Ishikawa (cell line): ENCODE measurements around the gene ASPN.
A peak's percentile ranks its signal among the peaks of the same experiment; 100 is the strongest.

ENCODE experiments used
- CEBPB ChIP-seq: IDR thresholded peaks from 2 replicates; pipeline ENCODE4 v1.6.1; 2012
- CREB1 ChIP-seq: IDR thresholded peaks from 2 replicates; pipeline ENCODE4 v1.6.1; 2012; ENCODE audit warnings: low read depth
- EGR1 ChIP-seq: IDR thresholded peaks from 2 replicates; pipeline ENCODE4 v1.6.1; 2012
- EP300 ChIP-seq: IDR thresholded peaks from 2 replicates; pipeline ENCODE4 v1.6.1; 2012; ENCODE audit warnings: borderline replicate concordance
- FOXM1 ChIP-seq: IDR thresholded peaks from 2 replicates; pipeline ENCODE4 v1.6.1; 2012; ENCODE audit warnings: low read depth, borderline replicate concordance
- MAX ChIP-seq: IDR thresholded peaks from 2 replicates; pipeline ENCODE4 v1.6.1; 2012
- NFIC ChIP-seq: IDR thresholded peaks from 2 replicates; pipeline ENCODE4 v1.6.1; 2012
- RAD21 ChIP-seq: IDR thresholded peaks from 2 replicates; pipeline ENCODE4 v1.6.1; 2012; ENCODE audit warnings: low read depth
- REST ChIP-seq: IDR thresholded peaks from 2 replicates; pipeline ENCODE4 v1.6.1; 2012; ENCODE audit warnings: low read depth, mild to moderate bottlenecking
- TAF1 ChIP-seq: IDR thresholded peaks from 2 replicates; pipeline ENCODE4 v1.6.1; 2012; ENCODE audit warnings: low read depth, mild to moderate bottlenecking
- TCF12 ChIP-seq: IDR thresholded peaks from 2 replicates; pipeline ENCODE4 v1.6.1; 2012; ENCODE audit warnings: low read depth
- TEAD4 ChIP-seq: IDR thresholded peaks from 2 replicates; pipeline ENCODE4 v1.6.1; 2012
- USF1 ChIP-seq: IDR thresholded peaks from 2 replicates; pipeline ENCODE4 v1.6.1; 2012
- YY1 ChIP-seq: IDR thresholded peaks from 2 replicates; pipeline ENCODE4 v1.6.1; 2012; ENCODE audit warnings: low read depth
- ZBTB7A ChIP-seq: IDR thresholded peaks from 2 replicates; pipeline ENCODE4 v1.6.1; 2012; ENCODE audit warnings: low read depth

Gene ASPN

GRCh38 chr9:92506184-92506857 is 24.0 kb upstream of the ASPN start:
- TF ChIP-seq USF1 (no peak), EP300 (no peak), REST (no peak), NFIC (no peak)

GRCh38 chr9:92504881-92505280 is 22.6 kb upstream of the ASPN start:
- TF ChIP-seq REST (no peak), EGR1 (no peak), CEBPB (no peak), TEAD4 (no peak)

GRCh38 chr9:92503156-92503555 is 20.9 kb upstream of the ASPN start:
- TF ChIP-seq EP300 (no peak), ZBTB7A (no peak), MAX (no peak), TAF1 (no peak), EGR1 (no peak), USF1 (no peak), TCF12 (no peak), TEAD4 (no peak), REST (no peak), FOXM1 (no peak), NFIC (no peak), YY1 (no peak), RAD21 (no peak), CREB1 (no peak), CEBPB (no peak)

- TF ChIP-seq RAD21 (peak; percentile 46; the same call in 1 of the 2 replicates), CEBPB (no peak)
Observed at GRCh38 chr9:92501671-92502393, 19.5 kb upstream of the ASPN start.

GRCh38 chr9:92500725-92501124 is 18.4 kb upstream of the ASPN start:
- TF ChIP-seq TCF12 (no peak), CEBPB (no peak), TEAD4 (no peak), CREB1 (no peak), MAX (no peak), USF1 (no peak)
